ENCODE measurements around the gene KIN.
"Not testable (repeated sequence)": the region's sequence is repeated elsewhere in the genome, so short reads cannot be mapped to it uniquely, and the experiment has no call there.

KIN gene

DNA sequence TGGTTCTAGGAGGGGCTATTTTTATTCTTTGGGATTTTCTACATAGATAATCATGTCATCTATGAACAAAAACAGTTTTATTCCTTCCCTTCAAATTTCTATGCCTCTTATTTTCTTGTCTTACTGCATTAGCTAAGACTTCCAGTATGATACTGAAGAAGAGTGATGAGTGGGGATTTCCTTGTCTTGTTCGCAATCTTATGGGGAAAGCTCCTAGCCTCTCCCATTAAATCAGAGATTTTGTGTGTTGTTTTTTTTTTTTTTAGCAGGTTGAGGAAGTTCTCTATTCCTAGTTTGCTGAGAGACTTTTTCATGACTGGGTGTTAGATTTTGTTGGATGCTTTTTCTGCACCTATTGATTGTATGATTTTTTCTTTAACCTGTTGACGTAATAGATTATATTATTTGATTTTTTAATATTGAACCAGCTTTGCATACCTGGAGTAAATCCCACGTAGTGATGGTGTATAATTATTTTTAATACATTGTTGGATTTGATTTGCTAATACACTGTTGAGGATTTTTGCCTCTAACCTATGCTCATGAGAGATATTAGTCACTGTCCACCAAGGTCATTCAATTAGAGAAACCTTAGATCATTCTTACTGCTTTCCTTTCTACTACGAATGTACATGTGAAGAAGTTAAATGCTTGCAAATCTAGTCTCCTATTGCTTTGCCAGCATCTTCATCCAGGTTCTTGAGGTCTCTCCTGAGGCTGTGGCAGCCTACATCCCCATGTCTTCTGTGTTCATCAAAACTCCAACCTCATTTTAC is 6.6 kb upstream of the KIN start:
- no peak for DNase-seq

DNA sequence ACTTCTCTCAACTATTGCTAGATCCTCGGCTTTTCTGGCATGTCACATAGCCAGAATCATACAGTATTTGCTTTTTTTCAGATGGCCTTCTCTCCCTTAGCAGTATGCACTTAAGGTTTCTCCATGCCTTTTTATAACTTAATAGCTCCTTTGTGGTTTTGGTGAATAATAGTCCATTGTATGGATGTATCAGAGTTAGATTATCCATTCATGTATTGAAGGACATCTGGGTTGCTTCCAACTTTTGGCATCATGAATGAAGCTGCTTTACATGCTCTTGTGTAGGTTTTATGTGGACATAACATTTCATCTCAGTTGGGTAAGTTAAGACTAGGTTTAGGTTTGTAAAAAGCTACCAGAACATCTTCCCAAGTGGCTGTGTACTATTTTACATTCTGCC is 4.7 kb upstream of the KIN start:
- DNase-seq: no peak

DNA sequence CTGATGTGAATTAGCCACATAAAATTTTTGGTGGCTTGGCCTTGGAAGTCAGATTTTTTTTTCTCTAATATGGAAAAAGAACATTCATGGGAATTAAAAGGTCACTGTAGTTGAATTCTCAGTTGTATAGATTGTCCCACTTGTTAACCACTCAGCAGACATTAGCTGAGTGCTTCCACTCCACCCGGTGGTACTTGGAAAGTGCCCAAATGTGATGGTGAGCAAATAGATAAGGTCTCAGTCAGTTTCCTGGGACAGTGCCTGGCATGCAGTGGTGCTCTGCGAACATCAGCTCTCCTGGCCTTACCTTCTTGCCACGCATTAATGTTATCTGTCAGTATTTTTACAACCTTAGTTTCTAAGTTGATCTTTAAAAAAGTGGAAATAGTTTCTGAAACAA is 1.6 kb upstream of the KIN start:
- DNase-seq: no peak

DNA sequence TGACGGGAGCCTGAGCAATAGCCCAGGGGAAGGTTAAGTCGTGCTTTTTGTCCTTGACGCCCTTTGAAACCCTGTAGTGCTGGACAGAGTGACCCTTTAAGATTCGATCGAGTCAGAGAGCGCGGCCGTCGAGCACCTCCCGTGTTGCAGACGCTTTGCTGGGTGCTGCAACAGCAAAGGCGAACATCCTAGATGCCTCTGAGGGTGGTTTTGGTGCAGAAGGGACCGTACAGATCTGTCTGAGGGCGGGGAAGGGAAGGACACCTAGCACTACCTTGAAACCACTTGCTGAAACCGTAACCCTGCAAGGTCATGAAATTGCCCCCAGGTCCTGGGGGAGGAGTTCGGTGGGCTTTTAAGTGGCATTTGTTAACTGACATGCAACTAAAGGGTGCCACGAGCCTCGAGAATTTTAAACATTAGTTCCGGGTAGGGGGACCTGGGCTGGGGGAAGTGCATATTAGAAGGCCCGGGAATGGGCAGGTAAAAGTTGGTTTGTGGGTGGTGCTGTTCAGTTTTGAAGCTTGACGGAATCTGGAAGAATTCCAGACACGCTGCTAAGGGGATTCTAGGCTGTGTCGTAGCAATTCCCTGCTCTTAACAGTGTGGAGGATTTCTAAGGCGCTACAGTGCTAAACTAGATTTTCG is 970 bp upstream of the KIN start:
- no peak for DNase-seq

DNA sequence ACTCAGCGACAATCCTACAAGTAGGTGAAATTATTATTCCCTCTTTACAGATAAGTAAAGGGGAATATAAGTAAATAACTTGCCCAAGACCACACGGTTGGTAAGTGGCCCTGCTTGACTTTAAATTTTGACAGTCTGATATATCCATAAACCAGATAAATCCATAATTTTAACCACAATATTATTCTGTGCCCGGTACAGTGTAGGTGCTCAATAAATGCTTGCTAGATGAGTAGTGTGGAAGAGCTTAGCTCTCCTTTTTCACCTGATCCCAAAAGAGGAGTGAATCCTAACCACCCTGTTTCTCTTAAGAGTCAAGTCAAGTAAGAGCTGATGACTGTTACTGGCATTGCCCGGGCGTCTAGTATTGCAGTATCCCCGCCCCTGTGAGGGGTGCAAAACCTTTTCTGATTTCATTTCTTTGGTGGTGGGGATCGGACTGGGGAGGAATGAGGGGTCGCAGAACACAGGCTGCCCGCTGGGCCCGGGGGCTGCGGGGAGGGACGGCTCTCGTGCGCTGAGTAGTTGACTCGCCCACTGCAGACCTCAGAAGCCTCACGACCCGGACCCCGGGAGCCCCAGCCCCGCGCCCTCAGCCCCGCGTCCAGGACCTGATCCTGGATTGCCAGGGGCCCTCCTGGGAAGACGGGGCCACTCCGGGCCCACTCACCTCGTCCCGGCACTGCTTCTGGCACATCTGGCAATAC is 490 bp downstream of the KIN start:
- no peak for DNase-seq

DNA sequence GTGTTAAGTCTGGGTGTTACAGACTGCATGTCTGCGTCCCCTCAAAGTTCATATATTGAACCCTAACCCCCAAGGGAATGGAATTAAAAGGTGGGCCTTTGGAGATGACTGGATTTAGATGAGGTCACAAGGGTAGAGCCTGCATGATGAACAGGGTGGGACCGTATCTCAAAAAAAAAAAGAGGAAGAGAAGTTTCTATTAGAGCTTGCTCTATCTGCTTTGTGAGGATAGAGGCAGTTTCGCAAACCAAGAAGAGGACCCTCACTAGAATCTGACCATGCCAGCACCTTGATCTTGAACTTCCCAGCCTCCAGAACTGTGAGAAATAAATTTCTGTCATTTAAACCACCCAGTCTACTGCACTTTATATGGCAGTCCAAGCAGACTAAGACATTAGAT is 1.4 kb downstream of the KIN start:
- DNase-seq: no peak

DNA sequence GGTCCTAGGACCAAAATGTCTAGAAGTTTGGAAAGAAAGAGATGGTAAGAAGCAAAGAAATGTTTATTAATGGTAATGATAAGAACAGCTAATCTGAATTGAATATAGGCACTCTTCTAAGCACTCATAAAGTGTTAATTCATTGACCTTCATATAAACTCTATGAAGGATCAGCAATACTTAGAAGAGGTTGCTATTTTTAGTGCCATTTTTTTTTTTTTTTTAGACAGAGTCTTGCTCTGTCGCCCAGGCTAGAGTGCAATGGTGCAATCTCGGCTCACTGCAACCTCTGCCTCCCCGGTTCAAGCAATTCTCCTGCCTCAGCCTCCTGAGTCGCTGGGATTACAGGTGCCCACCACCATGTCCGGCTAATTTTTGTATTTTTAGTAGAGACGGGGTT is 5.6 kb downstream of the KIN start:
- DNase-seq: not testable (repeated sequence)

DNA sequence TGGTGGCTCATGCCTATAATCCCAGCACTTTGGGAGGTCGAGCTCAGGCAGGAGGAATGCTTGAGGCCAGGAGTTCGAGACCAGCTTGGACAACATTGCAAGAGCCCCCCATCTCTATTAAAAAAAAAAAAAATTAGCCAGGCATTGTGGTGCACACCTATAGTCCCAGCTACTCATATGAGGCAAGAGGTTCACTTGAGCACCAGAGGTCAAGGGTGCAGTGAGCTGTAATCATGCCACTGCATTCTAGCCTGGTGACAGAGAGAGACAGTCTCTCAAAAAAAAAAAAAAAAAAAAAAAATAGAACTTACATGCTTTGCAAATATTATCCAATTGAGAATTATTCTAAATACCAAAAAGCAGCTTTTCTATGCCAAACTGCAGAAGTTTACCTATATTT is 11.0 kb downstream of the KIN start:
- no peak for DNase-seq

DNA sequence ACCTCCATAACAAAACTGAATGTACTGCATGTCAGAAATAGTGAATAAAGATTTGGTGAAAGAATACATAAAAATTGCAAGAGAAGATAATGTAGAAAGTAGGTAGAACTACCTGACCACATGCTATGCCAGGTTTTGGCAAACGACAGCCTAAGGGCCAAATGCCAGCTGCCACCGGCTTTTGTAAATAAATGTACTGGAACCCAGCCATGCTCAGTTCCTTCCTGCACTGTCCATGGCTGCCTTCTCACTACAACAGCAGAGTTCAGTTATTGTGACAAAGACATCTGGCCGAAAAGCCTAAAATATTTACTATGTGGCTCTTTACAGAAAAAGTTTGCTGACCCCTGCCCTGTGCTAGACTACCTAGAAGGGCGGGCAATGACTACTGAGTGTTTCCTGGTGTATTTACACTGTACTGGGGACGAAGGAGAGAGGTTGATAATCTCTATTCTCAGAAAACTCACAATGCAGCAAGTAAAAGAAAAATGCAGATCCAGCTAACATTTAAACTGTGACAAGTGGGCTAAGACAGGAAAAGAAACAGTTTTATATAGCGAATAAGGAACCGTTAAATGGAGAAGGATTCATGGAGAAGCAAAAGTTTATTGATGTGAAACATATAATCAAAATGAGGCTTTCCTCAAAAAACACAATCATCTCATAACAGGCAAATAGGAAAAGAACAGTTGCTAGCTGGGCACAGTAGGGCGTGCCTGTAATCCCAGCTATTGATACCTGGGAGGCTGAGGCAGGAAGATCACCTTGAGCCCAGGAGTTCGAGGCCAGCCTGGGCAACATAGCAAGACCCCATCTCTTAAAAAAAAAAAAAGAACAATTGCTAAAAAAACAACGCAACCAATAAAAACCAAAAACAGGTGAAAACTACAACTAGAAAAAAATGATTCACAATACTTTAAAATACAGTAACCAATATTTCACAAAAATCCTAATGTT is 13.7 kb downstream of the KIN start:
- no peak for DNase-seq

DNA sequence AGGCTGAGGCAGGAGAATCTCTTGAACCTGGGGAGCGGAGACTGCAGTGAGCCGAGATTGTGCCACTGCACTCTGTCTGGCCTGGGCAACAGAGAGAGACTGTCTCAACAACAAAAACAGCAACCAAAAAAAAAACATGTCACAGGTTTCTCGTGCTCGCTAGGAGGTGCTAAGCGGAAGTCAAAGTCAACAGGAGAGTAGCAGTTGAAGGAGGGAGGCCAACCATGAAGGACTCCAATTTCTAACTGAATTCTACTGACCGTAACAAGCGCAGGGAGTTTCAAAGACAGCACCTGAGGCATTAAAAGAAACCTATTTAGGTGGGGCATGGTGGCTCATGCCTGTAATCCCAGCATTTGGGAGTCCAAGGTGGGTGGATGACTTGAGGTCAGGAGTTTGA is 19.4 kb downstream of the KIN start:
- no peak for DNase-seq

DNA sequence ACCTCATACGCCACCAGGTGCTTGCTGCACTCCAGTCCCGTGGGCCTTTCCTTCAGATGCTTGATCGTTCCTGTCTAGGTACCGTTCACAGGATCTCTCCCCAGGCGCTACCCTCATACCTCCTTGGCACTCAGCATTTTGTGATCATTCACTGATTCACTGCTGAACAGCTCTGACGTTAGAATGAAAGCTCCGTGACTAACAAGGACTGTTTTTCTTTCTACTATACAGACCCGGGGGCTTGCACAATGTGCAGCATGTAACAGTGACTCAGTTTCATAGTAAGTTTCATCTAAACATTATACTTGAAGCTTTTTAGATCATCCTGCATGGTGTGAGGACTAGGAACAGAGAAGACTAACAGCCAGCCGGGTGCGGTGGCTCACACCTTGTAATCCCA is 20.6 kb downstream of the KIN start:
- DNase-seq: no peak

DNA sequence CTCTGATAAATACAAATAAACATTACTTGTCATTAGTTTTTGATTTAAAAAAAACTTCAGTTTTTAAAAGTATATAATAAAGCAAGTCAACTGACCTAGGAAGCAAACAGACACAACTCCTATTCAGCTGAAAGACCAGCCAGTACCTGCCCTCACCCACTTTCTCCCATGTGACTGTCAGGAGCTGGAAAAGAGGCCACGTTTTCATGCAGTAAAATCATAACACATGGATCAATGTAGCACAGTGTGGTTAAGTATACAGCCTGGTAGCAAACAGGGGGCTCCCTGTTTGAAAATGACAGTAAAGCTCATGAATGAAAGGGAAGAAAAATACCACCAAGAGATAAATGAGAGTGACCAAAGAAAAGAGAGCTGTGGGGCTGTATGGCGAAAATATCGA is 21.6 kb downstream of the KIN start:
- DNase-seq: no peak

DNA sequence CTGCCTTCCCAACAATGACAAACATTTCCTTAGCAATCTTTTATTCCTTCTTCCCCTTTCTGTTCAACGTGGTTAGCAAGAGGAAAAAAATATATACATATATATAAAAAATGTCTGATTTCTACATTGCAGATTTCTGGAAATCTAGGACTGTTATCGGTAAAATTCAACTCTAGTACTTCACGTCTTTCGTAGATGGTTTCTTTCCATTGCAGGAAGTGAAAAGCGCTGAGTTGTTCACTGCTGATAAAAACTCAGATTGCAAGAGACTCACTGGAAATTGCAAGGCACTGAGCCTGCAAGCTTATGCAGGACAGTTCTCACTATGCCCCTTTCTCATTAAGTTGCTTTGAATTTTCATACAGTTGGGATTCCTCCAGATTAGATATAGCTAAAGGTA is 23.9 kb downstream of the KIN start:
- no peak for DNase-seq

DNA sequence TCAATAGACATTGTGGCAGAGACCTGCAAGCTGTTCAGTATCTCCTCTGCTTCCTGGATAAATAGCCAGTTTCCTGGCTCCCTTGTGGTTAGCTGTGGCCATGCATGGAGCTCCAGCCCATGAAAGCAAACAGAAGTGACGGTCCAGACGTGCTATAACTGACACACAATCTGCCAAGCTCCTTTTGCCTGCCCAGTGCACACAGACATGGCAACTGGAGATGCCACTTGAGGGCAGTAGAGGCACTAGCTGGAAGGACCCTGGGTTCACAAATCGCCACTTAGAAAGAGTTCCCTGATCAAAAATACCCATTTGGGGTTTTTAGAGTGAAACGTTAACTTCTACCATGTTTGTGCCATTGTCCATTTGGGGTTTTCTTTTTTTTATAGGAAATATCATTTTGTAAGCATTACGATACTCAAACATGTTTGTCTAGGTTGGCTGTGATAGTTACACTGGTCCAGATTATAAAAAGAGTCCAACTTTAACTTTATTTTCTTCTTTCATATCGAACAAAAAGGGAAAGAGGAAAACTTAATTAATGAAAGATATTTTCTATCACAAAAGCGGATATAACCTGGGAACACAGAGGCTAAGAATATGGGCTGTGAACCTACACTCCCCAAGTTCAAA is 31.3 kb downstream of the KIN start:
- no peak for DNase-seq

DNA sequence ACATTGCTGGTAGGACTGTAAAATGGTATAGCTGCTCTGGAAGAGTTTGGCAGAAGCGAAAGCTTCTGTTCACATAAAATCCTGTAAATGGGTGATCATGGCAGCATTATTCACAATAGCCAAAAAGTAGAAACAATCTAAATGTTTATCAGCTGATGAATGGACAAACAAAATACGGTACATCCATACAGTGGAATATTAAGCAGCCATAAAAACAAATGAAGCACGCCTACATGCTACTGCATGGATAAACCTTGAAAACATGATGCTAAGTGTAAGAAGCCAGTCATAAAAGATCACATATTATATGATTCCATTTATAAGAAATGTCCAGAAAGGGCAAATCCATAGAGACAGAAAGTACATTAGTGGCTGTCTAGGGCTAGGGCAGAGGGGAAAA is 32.7 kb downstream of the KIN start:
- DNase-seq: no peak

DNA sequence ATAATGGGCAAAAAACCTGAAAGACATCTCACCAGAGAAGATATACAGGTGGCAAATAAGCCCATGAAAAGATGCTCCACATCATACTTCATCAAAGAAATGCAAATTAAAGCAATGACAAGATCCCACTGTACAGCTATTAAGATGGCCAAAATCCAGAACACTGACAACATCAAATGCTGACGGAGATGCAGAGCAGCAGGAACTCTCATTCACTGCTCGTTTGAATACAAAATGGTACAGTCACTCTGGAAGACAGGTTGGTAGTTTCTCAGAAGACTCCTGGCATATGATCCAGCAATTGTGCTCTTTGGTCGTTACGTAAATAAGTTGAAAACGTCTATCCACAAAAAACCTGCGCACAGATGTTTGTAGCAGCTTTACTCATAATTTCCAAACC is 35.5 kb downstream of the KIN start:
- no peak for DNase-seq

DNA sequence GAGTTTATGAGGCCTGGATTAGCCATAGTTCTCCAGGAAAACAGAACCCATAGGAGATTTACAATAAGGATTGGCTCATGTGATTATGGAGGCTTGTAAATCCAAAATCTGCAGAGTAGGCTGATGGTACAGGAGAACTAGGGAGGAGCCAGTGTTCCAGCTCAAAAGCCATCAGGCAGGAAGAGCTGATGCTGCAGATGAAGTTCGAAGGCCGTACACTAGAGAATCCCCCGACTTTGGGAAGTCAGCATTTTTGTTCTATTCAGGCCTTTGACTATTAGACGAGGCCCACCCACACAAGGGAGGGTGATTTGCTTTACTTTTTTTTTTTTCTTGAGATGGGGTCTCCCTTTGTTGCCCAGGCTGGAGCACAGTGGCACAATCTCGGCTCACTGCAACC is 37.6 kb downstream of the KIN start:
- no peak for DNase-seq

DNA sequence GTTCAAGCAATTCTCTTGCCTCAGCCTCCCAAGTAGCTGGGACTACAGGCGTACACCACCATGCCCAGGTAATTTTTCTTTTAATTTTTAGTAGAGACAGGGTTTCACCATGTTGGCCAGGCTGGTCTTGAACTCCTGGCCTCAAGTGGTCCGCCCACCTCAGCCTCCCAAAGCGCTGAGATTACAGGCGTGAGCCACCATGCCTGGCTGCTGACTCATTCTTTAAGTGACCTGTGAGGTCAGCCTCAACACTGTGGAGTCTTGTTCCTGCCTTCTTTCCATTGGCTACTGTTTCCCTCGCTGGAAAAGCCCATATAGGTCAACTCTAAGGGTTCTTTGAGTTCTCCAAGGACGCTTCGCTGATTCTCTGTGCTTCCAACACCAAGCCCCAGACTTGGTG is 39.2 kb downstream of the KIN start:
- DNase-seq: not testable (repeated sequence)

DNA sequence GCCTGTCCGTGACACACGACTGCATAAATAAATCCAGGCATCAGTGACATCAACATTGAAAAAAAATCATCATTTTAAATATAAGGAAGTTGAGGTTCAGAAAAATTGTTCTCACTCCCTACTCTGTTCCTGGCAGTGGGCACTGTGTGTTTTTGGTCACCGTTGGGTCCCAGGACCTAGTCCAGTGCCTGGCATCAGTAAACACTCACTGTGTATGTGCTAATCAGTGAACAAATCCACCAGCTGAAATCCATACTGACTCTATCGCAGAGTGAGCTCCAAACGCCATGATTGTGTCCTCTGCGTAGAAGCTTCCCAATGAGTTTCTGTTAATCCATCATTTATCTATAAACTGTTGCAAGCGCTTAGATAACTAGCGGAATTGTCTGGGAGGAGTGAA is 43.5 kb downstream of the KIN start:
- no peak for DNase-seq

DNA sequence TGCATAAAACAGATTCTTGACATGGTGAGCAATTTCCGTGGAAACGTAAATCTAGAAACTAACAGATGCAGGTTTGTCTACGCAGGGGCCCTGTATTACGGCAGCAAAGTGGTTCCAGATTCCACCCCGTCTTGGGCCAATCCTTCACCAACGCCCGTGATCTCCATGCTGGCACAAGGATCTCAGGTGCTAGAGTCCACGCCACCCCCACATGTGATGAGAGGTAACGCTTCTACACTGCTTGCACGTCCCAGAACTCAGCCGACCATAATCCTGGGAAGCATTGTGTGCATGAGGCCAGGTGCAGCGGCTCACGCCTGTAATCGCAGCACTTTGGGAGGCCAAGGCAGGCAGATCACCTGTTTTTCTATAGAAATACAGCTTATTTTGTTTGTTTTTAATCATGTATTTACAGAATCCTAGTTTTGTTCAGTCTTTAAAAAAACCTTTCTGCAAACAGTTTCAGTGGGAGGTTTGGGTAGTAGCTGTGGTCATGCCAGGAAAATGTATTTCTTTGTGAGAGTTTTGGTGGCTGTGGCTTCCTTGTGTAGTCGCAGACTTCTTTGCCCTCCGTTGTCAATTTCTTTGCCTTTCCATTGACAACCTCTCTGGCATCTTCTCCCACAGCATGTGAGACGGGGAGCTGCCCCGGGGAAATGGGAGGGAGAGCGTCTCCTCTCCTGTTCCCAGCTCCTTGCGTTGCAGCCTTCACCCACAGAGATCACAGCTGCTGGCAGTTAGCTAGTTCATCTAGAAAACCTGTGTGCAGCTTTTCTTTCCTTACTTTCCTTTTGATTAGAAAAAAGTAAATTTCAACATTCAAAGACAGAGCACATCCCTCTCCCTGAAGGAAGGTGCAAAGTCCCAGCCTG is 49.0 kb downstream of the KIN start:
- peak; percentile 61 for DNase-seq

DNA sequence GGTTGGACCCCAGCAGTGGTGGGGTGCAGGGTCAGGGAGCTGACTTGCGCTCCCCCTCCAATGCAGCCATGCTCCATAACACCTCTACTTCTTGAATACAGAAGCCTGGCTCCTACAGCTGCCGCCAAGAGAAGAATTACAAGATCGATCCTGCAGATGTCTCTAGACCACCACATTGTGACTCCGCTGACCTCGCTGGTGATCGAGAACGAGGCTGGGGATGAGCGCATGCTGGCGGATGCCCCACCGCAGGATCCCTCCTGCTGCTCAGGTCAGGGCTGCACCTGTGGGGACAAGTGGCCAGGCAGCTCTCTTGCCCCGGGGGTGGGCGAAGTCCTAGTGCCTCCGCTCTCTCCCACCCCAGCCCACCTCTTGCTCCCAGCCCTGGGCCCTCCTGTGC is 53.0 kb downstream of the KIN start:
- DNase-seq: no peak
